NCI-H2081 (cell line): ENCODE data around the gene BRIP1.
"Not testable (repeated sequence)": the region's sequence is repeated elsewhere in the genome, so short reads cannot be mapped to it uniquely, and the experiment has no call there.

ENCODE experiments used
- DNase-seq, 2 experiments: peaks; one replicate each; lab custom pipeline; 2025; lab: John Stamatoyannopoulos, UW

BRIP1 gene

DNA sequence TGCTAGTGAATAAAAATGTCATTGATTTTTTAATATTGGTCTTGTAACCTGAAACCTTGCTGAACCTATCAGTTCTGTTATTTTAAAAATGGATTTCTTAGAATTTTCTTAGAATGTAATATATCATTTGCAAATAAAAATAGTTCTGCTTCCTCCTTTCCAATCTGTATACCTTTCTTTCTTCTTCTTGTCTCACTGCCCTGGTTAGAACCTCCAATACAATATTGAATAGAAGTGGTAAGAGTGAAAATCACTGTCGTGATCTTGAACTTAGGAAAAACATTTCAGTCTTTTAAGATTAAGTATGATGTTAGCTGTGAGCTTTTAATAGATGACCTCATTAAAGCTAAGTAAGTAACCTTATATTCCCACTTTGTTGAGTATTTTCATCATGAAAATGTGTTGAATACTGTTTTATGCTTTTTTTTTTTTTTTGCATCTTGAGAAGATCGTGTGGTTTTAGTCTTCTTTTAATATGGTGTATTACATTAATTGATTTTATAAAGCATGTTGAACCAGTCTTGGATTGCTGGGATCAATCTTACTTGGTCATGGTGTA, 167.5 kb downstream of the BRIP1 start:
- DNase-seq = no peak

DNA sequence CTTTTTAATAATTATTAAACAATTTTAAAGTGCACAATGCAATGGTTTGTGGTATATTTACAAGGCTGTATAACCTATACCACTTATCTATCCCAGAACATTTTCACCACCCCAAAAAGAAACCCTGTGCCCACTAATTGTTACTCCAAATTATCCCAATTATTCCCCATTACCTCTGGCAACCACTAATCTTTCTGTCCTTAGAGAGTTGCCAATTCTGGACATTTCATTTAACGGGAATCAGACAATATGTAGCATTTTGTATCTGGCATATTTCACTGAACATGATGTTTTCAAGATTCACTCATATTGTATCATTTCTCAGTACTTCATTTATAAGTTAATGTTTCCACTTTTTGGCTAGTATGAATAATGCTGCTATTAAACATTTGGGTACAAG, 169.2 kb downstream of the BRIP1 start:
- DNase-seq = no peak

GRCh38 chr17:61689610-61690180, 173.6 kb downstream of the BRIP1 start:
- DNase-seq = no peak

DNA sequence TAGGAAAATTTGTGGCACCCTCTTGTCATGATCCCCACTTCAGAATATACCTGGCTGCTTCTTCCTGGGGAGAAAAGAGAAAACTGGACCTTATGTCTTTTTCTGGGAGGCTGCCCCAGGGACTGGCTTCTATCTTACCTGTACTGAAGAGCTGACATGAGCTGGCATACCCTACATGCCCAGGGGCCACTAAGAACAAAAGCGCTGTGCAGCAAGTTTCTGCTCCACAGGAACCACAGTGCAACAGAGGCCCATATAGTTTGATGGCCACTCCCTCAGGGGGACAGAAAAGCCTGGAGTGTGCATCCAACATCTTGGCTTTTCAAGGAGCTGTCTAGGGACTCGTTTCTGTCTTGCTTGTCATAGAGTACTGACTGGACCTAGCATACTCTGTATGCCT, 175.6 kb downstream of the BRIP1 start:
- no peak for DNase-seq

- DNase-seq = no peak
Measured at GRCh38 chr17:61686113-61686512, 177.2 kb downstream of the BRIP1 start.

GRCh38 chr17:61684818-61685217, 178.5 kb downstream of the BRIP1 start:
- DNase-seq = no peak

- DNase-seq = no peak
Measured at GRCh38 chr17:61684172-61684571, 179.2 kb downstream of the BRIP1 start.

DNA sequence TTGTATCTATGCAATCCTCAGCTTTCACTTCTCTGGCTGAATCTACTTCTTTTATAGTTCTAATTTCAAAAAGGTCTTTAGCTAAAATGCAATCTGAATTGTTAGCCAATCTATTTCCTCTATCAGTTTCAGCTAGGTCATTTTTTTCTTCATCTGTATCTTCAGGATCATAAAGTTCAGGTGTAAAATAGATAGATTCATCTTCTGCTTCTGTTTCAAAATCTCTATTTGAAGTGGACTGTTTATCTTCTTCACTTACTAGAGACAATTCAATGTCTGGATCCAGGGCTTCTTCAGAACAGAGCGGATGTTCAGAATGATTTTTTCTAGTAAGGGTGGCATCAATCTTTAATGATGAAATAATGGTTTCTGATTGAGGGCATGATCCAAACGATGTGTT, 179.9 kb downstream of the BRIP1 start:
- DNase-seq = no peak

- DNase-seq = no peak
Measured at GRCh38 chr17:61680921-61681320, 182.4 kb downstream of the BRIP1 start.

DNA sequence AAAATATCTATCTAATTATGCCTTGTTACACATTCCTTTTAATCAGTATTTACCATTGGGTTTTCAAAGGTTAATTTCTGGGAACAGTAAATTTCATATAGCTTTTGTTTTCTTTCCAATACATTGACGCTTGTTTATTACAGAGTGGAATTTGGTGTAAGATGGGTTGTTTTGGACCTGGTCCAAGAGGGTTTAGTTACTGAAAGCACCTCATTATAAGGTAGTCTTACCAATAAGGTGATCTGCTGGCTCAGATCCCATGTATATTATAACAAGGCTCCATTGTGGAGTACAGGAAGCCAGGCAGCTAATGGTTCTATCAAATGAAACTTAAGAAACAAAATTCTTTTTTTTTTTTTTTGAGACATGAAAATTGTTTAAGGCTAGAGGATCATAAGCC, 185.0 kb downstream of the BRIP1 start:
- DNase-seq = peak; percentile 70 to 86

GRCh38 chr17:61677150-61677811, 186.0 kb downstream of the BRIP1 start:
- not testable (repeated sequence) for DNase-seq

DNA sequence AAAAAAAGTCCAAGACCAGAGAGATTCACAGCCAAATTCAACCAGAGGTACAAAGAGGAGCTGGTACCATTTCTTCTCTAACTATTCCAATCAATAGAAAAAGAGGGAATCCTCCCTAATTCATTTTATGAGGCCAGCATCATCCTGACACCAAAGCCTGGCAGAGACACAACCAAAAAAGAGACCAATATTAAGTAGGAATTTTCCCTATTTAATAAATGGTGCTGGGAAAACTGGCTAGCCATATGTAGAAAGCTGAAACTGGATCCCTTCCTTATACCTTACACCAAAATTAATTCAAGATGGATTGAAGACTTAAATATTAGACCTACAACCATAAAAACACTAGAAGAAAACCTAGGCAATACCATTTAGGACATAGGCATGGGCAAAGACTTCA, 186.8 kb downstream of the BRIP1 start:
- not testable (repeated sequence) for DNase-seq

DNA sequence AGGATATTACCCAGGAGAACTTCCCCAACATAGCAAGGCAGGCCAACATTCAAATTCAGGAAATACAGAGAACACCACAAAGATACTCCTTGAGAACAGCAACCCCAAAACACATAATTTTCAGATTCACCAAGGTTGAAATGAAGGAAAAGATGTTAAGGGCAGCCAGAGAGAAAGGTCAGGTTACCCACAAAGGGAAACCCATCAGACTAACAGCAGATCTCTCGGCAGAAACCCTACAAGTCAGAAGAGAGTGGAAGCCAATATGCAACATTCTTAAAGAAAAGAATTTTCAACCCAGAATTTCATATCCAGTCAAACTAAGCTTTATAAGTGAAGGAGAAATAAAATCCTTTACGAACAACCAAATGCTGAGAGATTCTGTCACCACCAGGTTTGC, 188.7 kb downstream of the BRIP1 start:
- DNase-seq = not testable (repeated sequence)

GRCh38 chr17:61673019-61673897, 190.1 kb downstream of the BRIP1 start:
- not testable (repeated sequence) for DNase-seq

DNA sequence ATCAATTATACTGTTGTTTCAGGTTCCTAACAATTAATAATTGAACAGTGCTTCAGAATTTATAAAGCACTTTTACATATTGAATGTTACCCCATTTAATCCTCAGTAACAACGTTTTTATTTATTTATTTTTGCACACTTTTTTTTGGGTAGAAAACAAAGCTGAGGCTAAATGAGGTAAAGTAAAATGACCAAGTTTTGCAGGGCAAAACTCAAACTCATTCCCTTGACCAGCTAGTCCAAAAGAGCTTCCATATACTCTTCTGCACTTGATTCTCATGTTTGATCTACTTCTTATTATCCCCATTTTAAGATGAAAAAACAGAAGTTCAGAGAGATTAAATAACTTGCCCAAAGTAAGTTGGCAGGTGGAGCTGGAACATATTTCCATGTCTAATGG, 191.2 kb downstream of the BRIP1 start:
- no peak for DNase-seq

GRCh38 chr17:61670691-61671090, 192.6 kb downstream of the BRIP1 start:
- DNase-seq = no peak

- DNase-seq = peak; percentile 75 to 97
Measured at GRCh38 chr17:61669522-61669921, 193.8 kb downstream of the BRIP1 start.

DNA sequence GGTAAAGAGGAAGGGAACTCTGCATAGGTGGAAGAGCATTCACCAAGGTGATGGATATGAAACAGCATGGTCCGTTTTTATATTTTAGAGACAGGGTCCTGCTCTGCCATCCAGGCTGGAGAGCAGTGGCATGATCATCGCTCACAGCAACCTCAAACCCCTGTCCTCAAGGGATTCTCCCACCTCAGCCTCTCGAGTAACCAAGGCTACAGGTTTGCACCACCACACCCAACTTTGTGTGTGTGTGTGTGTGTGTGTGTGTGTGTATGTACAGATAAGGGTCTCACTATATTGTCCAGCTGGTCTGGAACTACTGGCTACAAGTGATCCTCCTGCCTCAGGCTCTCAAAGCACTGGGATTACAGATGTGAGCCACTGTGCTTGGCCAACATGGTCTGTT, 194.8 kb downstream of the BRIP1 start:
- no peak for DNase-seq

GRCh38 chr17:61666406-61667088, 196.8 kb downstream of the BRIP1 start:
- DNase-seq = not testable (repeated sequence)

- no peak for DNase-seq
Measured at GRCh38 chr17:61663310-61663709, 200.0 kb downstream of the BRIP1 start.

DNA sequence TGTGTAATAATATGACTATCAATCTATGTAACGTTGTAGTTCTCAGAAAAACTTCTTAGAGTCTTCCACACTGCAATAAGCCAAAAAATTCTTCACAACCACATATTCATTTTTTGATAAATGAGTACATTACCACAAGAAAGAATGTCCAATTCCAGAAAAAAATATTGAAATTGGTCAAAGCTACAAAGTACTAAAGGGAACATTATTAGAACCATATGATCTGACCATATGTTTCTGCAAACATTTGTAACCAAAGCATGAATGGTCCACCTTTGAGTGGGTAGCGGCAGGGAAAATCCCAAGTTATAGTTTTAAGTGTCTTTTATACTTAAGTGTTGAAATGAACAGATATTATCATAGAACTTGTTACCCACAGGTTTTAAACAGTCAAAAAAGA, 200.6 kb downstream of the BRIP1 start:
- no peak for DNase-seq

DNA sequence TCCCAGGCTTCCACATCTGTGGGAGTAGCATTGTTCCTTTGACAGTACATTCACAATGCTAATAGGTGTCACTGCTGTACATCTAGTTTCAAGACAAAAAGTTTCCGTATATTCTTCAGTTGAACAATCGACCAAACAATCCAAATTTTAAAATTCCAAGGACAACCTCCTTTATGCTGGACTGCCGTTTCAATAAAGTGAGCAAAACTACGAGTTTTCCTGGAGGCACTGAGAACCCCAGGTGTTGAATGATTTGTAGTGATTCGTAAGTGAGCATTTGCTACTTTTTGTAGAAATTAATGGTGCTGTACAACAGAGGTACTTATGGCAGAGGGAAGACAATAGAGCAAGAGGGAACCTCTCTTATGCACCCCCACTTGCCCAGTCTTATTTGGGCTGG, 201.1 kb downstream of the BRIP1 start:
- no peak for DNase-seq
